GM12878 (cell line): ENCODE measurements around the gene EFCAB10.

Source experiments
- ATF3 ChIP-seq: IDR thresholded peaks from 2 replicates; pipeline ENCODE4 v1.6.1; 2011; ENCODE audit warnings: low read depth, mild to moderate bottlenecking, low read length, moderate library complexity, borderline replicate concordance; ENCODE audit errors: extremely low read depth
- BCL3 ChIP-seq: IDR thresholded peaks from 2 replicates; pipeline ENCODE4 v1.6.1; 2011; ENCODE audit warnings: borderline replicate concordance, low read depth, mild to moderate bottlenecking, moderate library complexity, low read length; ENCODE audit not compliant: insufficient read depth, poor library complexity, severe bottlenecking
- CREB1 ChIP-seq: IDR thresholded peaks from 2 replicates; pipeline ENCODE4 v1.6.1; 2012; ENCODE audit warnings: low read depth, mild to moderate bottlenecking, inconsistent platforms
- CTCF ChIP-seq, 3 experiments: IDR thresholded peaks in 2 of 3; conservative IDR thresholded peaks in 1 of 3; 2 replicates each; pipeline ENCODE4 v1.5.1; 2011; ENCODE audit warnings: low read depth in 3 of 3, low read length in 3 of 3, mild to moderate bottlenecking in 3 of 3, control low read depth in 2 of 3, moderate library complexity in 2 of 3, inconsistent platforms in 1 of 3, mixed read lengths in 1 of 3; ENCODE audit not compliant: control insufficient read depth in 2 of 3, insufficient read depth in 1 of 3; ENCODE audit errors: extremely low read depth in 1 of 3
- CUX1 ChIP-seq: IDR thresholded peaks from 2 replicates; pipeline ENCODE4 v1.6.1; 2012; ENCODE audit warnings: improper control_type of control experiment, low read depth, low read length; ENCODE audit not compliant: insufficient replicate concordance
- DPF2 ChIP-seq: fragments of 450-650 bp; IDR thresholded peaks from 2 replicates; pipeline ENCODE4 v1.6.1; 2017; ENCODE audit warnings: mild to moderate bottlenecking
- IRF4 ChIP-seq: IDR thresholded peaks from 2 replicates; pipeline ENCODE4 v1.6.1; 2011; ENCODE audit warnings: low read depth, low read length
- MLLT1 ChIP-seq: fragments of 450-650 bp; IDR thresholded peaks from 2 replicates; pipeline ENCODE4 v1.6.1; 2016; ENCODE audit warnings: mild to moderate bottlenecking
- POLR2A ChIP-seq: IDR thresholded peaks from 2 replicates; pipeline ENCODE4 v1.6.1; 2011; ENCODE audit warnings: low read depth, mild to moderate bottlenecking, low read length
- SMC3 ChIP-seq: IDR thresholded peaks from 2 replicates; pipeline ENCODE4 v1.6.1; 2011; ENCODE audit warnings: low read length, improper control_type of control experiment, borderline replicate concordance
- SP1 ChIP-seq: IDR thresholded peaks from one replicate; pipeline ENCODE4 v1.6.1; 2011; ENCODE audit warnings: low read depth, low read length
- SPI1 ChIP-seq: IDR thresholded peaks from 2 replicates; pipeline ENCODE4 v1.6.1; 2011; ENCODE audit warnings: low read depth, mild to moderate bottlenecking, low read length, moderate library complexity, borderline replicate concordance; ENCODE audit not compliant: insufficient read depth
- TAF1 ChIP-seq: IDR thresholded peaks from 2 replicates; pipeline ENCODE4 v1.6.1; 2011; ENCODE audit warnings: mild to moderate bottlenecking, low read depth, low read length, borderline replicate concordance
- YBX1 ChIP-seq: fragments of 450-650 bp; IDR thresholded peaks from 2 replicates; pipeline ENCODE4 v1.6.1; 2016; ENCODE audit warnings: antibody characterized with exemption

- TF ChIP-seq SPI1 (no peak), ATF3 (no peak), IRF4 (no peak), CREB1 (no peak), YBX1 (no peak), SMC3 (no peak), TAF1 (no peak), SP1 (no peak), CTCF (IDR thresholded peaks at IDR 0.05 in 2 of 3, conservative IDR thresholded peaks at IDR 0.05 in 1 of 3; ENCODE audit: control insufficient read depth in 2 of 3, extremely low read depth in 1 of 3, insufficient read depth in 1 of 3, low read depth in 3 of 3, low read length in 3 of 3) (no peak), BCL3 (no peak), CUX1 (no peak), MLLT1 (no peak), POLR2A (no peak), DPF2 (no peak)
Measured at GRCh38 chr7:105600720-105601550, 19.6 kb upstream of the EFCAB10 start.
